K562 (cell line): ENCODE results near the gene ARHGAP4.

Experiments used
- CBFA2T2 ChIP-seq: fragments of 450-650 bp; conservative IDR thresholded peaks from 2 replicates; pipeline ENCODE4 v1.6.1; 2017; ENCODE audit warnings: mild to moderate bottlenecking
- CEBPB ChIP-seq: fragments of 450-650 bp; IDR thresholded peaks from 2 replicates; pipeline ENCODE4 v1.6.1; 2016; ENCODE audit warnings: missing genetic modification characterization, missing compliant biosample characterization
- EGR1 ChIP-seq: fragments of 450-650 bp; conservative IDR thresholded peaks from 2 replicates; pipeline ENCODE4 v1.6.1; 2017; ENCODE audit warnings: mild to moderate bottlenecking
- EP300 ChIP-seq: IDR thresholded peaks from 2 replicates; pipeline ENCODE4 v1.6.1; 2012; ENCODE audit warnings: low read length, improper control_type of control experiment
- EP400 ChIP-seq: fragments of 450-650 bp; IDR thresholded peaks from 2 replicates; pipeline ENCODE4 v1.6.1; 2017; ENCODE audit warnings: antibody characterized with exemption, mild to moderate bottlenecking, moderate library complexity
- GABPA ChIP-seq: fragments of 200-800 bp; sonication (Bioruptor generic); conservative IDR thresholded peaks from 2 replicates; pipeline ENCODE4 v1.6.1; 2016; ENCODE audit warnings: low read depth, missing genetic modification characterization, missing compliant biosample characterization
- MEF2A ChIP-seq: IDR thresholded peaks from 2 replicates; pipeline ENCODE4 v1.6.1; 2011; ENCODE audit warnings: low read depth, mild to moderate bottlenecking, low read length, moderate library complexity; ENCODE audit not compliant: control insufficient read depth
- PCBP1 ChIP-seq: fragments of 200-400 bp; formaldehyde crosslinking; IDR thresholded peaks from 2 replicates; pipeline ENCODE4 v1.6.1; 2018; ENCODE audit warnings: mild to moderate bottlenecking, low read depth, low read length; ENCODE audit not compliant: poor library complexity, severe bottlenecking
- RAD21 ChIP-seq, 2 experiments: fragments of 250-450 bp in 1 of 2; fragments of 450-650 bp in 1 of 2; sonication (Bioruptor Pico) in 1 of 2; formaldehyde crosslinking in 1 of 2; IDR thresholded peaks in 1 of 2; conservative IDR thresholded peaks in 1 of 2; 2 replicates each; pipeline versions ENCODE4 v1.4.0 to v1.8.0; 2020 to 2022; ENCODE audit warnings: mild to moderate bottlenecking in 2 of 2, moderate library complexity in 1 of 2
- SAFB ChIP-seq: fragments of 200-400 bp; formaldehyde crosslinking; IDR thresholded peaks from 2 replicates; pipeline ENCODE4 v1.6.1; 2017; ENCODE audit warnings: low read depth, low read length, borderline replicate concordance
- SIX5 ChIP-seq, 2 experiments: IDR thresholded peaks; 2 replicates each; pipeline ENCODE4 v1.6.1; 2011; ENCODE audit warnings: low read length in 2 of 2, borderline replicate concordance in 1 of 2, low read depth in 1 of 2, mild to moderate bottlenecking in 1 of 2, moderate library complexity in 1 of 2; ENCODE audit not compliant: insufficient read depth in 1 of 2
- SMARCC2 ChIP-seq: fragments of 450-650 bp; IDR thresholded peaks from 2 replicates; pipeline ENCODE4 v1.6.1; 2017; ENCODE audit warnings: antibody characterized with exemption, moderate library complexity, mild to moderate bottlenecking, low read depth
- ZNF146 ChIP-seq: IDR thresholded peaks from one replicate; pipeline ENCODE4 v1.6.1; 2018; ENCODE audit warnings: missing compliant biosample characterization; ENCODE audit not compliant: unreplicated experiment

DNA sequence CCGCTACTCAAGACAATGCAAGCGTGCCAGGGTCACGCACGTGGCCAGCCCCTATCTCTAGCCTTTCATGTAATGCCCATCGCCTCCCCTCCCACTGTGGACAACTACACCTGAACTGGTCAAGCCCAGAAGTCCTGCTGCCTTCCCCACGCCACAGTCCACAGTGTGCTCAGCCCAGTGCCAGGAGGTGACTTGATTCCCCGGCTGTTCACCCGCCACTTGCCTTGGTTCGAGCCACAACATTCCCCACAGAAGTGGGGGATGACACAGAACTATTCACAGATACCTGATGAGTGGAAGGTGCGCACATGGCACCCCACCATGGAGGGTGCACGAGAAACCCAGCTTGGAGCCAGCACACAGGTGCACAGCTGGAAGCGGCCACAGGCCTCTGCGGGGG lies 6.8 kb downstream of the ARHGAP4 start:
- TF ChIP-seq SAFB (no peak), EP300 (no peak), SIX5 (IDR thresholded peaks at IDR 0.05; ENCODE audit: borderline replicate concordance in 1 of 2, insufficient read depth in 1 of 2, low read depth in 1 of 2, low read length in 2 of 2) (no peak), EP400 (no peak), CBFA2T2 (no peak), MEF2A (no peak), RAD21 (CRISPR knock-in tag; conservative IDR thresholded peaks at IDR 0.05 in 1 of 2, IDR thresholded peaks at IDR 0.05 in 1 of 2) (no peak), ZNF146 (CRISPR knock-in tag) (no peak), CEBPB (no peak), PCBP1 (no peak), SMARCC2 (no peak), GABPA (tag) (no peak), EGR1 (no peak)
